ENCODE results near the gene NXPE3. TPM values are rescaled to one million over a fixed set of nuclear protein-coding genes. Genes with fewer than 3 reads are reported as not detected.

NXPE3 gene
- total RNA-seq, 3 donors from 2014 or later: 7.7 to 21.6 (median 17.0) TPM

- H3K4me1 ChIP-seq: no peaks in the 10 kb centered on the region
- H3K36me3 ChIP-seq: no peaks in the 10 kb centered on the region
- intact Hi-C loops (cut with DNase I; ENCODE audit: low total_unique reads): no loop called here
- H3K27ac ChIP-seq: no peak overlapping the region
- H3K27me3 ChIP-seq: no peaks in the 10 kb centered on the region
- no peaks in the 10 kb centered on the region for H3K9me3 ChIP-seq
- no peak for DNase-seq (ENCODE audit: low spot score in 2 of 2)
- TF ChIP-seq CTCF (IDR thresholded peaks at IDR 0.05): no peak
- no peak for TF ChIP-seq POLR2AphosphoS5 (IDR thresholded peaks at IDR 0.05)
- TF ChIP-seq POLR2A (IDR thresholded peaks at IDR 0.05): no peak
- no peak overlapping the region for H3K4me3 ChIP-seq
Measured at GRCh38 chr3:101803939-101804338, 24.9 kb downstream of the NXPE3 start.

- Histone ChIP-seq H3K36me3 (no peaks in the 10 kb centered on the region), H3K4me1 (no peaks in the 10 kb centered on the region), H3K27ac (no peak overlapping the region), H3K27me3 (no peaks in the 10 kb centered on the region), H3K9me3 (no peaks in the 10 kb centered on the region), H3K4me3 (no peak overlapping the region)
- intact Hi-C loops (cut with DNase I; ENCODE audit: low total_unique reads): no loop called here
- no peak for DNase-seq (ENCODE audit: low spot score in 2 of 2)
- no peak for TF ChIP-seq POLR2AphosphoS5 (IDR thresholded peaks at IDR 0.05)
- TF ChIP-seq CTCF (IDR thresholded peaks at IDR 0.05): no peak
- no peak for TF ChIP-seq POLR2A (IDR thresholded peaks at IDR 0.05)
Measured at GRCh38 chr3:101806491-101806890, 27.5 kb downstream of the NXPE3 start.

DNA sequence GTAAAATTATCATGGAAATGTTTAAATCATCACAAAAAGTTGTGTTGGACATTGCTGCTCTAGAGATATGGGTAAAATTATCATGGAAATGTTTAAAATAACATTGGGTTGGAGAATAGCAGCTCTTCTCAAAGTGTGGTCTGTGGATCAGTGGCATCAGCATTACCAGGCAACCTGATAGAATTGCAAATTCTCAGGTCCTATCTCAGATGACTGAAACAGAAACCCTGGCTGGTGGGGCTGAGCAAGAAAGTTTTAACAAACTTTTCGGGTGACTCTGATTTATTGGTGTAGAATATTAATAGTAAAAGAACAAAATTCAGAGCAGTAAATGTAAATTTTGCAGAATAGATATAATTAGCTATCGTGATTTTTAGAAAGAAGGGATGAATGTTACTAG is 28.9 kb downstream of the NXPE3 start:
- Histone ChIP-seq H3K27me3 (no peaks in the 10 kb centered on the region), H3K36me3 (no peaks in the 10 kb centered on the region), H3K9me3 (no peaks in the 10 kb centered on the region), H3K4me3 (no peak overlapping the region), H3K27ac (no peak overlapping the region), H3K4me1 (no peaks in the 10 kb centered on the region)
- DNase-seq (ENCODE audit: low spot score in 2 of 2): no peak
- TF ChIP-seq POLR2A (IDR thresholded peaks at IDR 0.05): no peak
- no peak for TF ChIP-seq CTCF (IDR thresholded peaks at IDR 0.05)
- TF ChIP-seq POLR2AphosphoS5 (IDR thresholded peaks at IDR 0.05): no peak
- intact Hi-C loops (cut with DNase I; ENCODE audit: low total_unique reads): no loop called here

DNA sequence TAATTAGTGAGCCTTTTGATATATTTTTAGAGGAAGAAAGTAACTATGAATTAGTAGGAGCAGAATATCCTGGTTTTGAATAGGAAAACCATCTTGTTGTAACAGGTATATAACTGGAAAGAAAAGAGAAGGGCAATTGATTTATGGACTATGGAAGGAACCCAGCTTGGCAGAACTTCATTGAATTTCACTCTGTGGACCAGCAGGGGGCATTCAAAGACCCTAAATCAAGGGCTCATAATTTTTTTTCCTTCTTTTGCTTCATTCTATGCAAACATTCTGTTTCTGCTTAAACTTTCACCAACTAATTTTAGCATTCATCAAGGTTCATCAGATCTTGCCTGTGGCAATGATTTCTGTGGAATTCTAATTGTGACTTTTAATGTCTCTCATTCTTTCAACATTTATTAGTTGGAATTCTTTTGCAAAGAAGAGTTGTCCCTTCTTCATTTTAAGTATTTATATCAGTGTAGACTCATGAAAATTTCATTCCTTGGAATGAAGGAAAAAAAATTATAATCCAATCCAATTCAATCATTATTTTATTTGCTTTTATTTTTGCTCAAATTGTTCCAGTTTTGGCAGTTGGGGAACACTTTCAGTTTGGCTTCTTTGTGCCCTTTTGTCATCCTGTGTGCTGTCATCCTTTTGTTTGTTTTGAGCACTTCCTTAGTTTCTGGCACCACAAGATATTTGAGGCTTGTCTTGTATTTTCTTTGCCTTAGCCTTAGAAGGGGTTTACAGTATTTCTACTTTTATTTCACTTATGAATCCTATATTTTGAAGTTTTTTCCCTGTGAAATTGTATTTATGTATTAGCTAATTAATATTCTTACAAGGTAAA is 30.4 kb downstream of the NXPE3 start:
- no peaks in the 10 kb centered on the region for H3K36me3 ChIP-seq
- H3K4me1 ChIP-seq: no peaks in the 10 kb centered on the region
- no peak for TF ChIP-seq POLR2A (IDR thresholded peaks at IDR 0.05)
- TF ChIP-seq POLR2AphosphoS5 (IDR thresholded peaks at IDR 0.05): peak in 1 of 3 donors; percentile 10
- TF ChIP-seq CTCF (IDR thresholded peaks at IDR 0.05): peak in 2 of 3 donors; percentile 70 to 77
- peak overlapping the region; percentile 57 to 78 for H3K27ac ChIP-seq
- H3K9me3 ChIP-seq: no peaks in the 10 kb centered on the region
- intact Hi-C loops (cut with DNase I; ENCODE audit: low total_unique reads): loop anchor here (10.0 kb wide), 1 partner anchor 415 kb away; no protein-coding TSS in a partner anchor
- H3K4me3 ChIP-seq: no peak overlapping the region
- no peak for DNase-seq (ENCODE audit: low spot score in 2 of 2)
- H3K27me3 ChIP-seq: no peaks in the 10 kb centered on the region

DNA sequence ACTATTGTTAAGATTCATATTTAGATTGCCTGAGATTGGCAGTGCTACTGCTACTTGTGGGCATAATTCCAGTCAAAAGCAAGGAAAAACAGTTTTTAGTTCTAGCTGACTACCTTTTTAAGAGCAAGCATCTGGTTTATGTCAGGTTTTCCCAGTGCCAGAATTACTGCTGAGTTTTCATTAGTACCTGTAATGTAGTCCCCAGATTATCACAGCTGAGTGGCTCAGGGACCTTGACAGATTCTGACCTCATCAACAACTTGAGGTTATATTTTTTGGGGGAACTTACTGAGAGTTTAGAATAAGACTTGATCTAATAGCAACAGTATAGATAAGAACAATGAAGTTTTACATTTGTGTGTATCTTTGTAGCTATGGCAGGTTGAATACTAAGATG is 31.0 kb downstream of the NXPE3 start:
- H3K9me3 ChIP-seq: no peaks in the 10 kb centered on the region
- H3K4me3 ChIP-seq: no peak overlapping the region
- peak overlapping the region; percentile 44 to 78 for H3K27ac ChIP-seq
- intact Hi-C loops (cut with DNase I; ENCODE audit: low total_unique reads): loop anchor here (10.0 kb wide), 1 partner anchor 415 kb away; no protein-coding TSS in a partner anchor
- H3K4me1 ChIP-seq: no peaks in the 10 kb centered on the region
- no peaks in the 10 kb centered on the region for H3K36me3 ChIP-seq
- no peak for TF ChIP-seq POLR2A (IDR thresholded peaks at IDR 0.05)
- no peak for TF ChIP-seq POLR2AphosphoS5 (IDR thresholded peaks at IDR 0.05)
- no peak for TF ChIP-seq CTCF (IDR thresholded peaks at IDR 0.05)
- no peaks in the 10 kb centered on the region for H3K27me3 ChIP-seq
- no peak for DNase-seq (ENCODE audit: low spot score in 2 of 2)
